GM12878 (cell line): Measurements from ENCODE around the gene LILRB4. TPM values are rescaled to one million over a fixed set of nuclear protein-coding genes. Genes with fewer than 3 reads are reported as not detected.
A peak's percentile ranks its signal among the peaks of the same experiment; 100 is the strongest.

Experiments used
- ATAC-seq: fragments of 200-7000 bp; cut with Tn5 transposase; 3 replicates; pipeline ENCODE4 v1.9.1; 2020; ENCODE audit warnings: mild to moderate bottlenecking, moderate library complexity
- BruUV-seq: library from RNA; stranded (reverse); fragments of 400-500 nt; replicated peaks from 2 replicates; lab custom pipeline; 2021; lab: Mats Ljungman, UMichigan
- CTCF ChIA-PET: fragments of 300-600 bp; sonication (Branson Sonifier 250); formaldehyde crosslinking; extraction: SDS; loops from one replicate; lab custom pipeline; 2021; ENCODE audit warnings: inconsistent platforms; lab: Yijun Ruan, JAX
- POLR2A ChIA-PET: fragments of 350-600 bp; formaldehyde crosslinking; extraction: SDS; loops from one replicate; lab custom pipeline; 2021; ENCODE audit warnings: inconsistent platforms; lab: Charles Lee
- RAD21 ChIA-PET: fragments of 300-600 bp; sonication (Branson Sonifier 250); formaldehyde crosslinking; loops from one replicate; lab custom pipeline; 2023; ENCODE audit warnings: antibody characterized with exemption; ENCODE audit not compliant: unreplicated experiment; lab: Charles Lee
- SMC1A ChIA-PET: fragments of 300-600 bp; sonication (Branson Sonifier 250); formaldehyde crosslinking; loops from one replicate; lab custom pipeline; 2023; ENCODE audit not compliant: unreplicated experiment, uncharacterized antibody; lab: Charles Lee
- DNase-seq: peaks from one replicate; pipeline ENCODE4 v3.0.0-alpha.2; 2011; ENCODE audit warnings: low read depth, low spot score
- FAIRE-seq: peaks from 3 replicates; lab custom pipeline; 2011; peaks lifted over from hg19 to GRCh38; lab: Jason Lieb, UNC
- H2AFZ ChIP-seq: 2 replicates; pipeline ENCODE4 v1.6.0; 2011; ENCODE audit warnings: low read depth, low read length, control low read depth; ENCODE audit not compliant: control insufficient read depth
- H3K27ac ChIP-seq: 2 replicates; pipeline ENCODE4 v1.5.1; 2011; ENCODE audit warnings: control low read depth; ENCODE audit not compliant: control insufficient read depth, insufficient read depth
- H3K27me3 ChIP-seq, 2 experiments: replicated peaks in 1 of 2; 2 replicates each; pipeline versions ENCODE4 v1.6.0 to v1.6.1; 2011; ENCODE audit warnings: low read length in 1 of 2; ENCODE audit not compliant: control insufficient read depth in 2 of 2, insufficient read depth in 2 of 2
- H3K36me3 ChIP-seq, 2 experiments: 2 replicates each; pipeline ENCODE4 v1.5.1; 2011; ENCODE audit warnings: low read length in 1 of 2; ENCODE audit not compliant: control insufficient read depth in 2 of 2, insufficient read depth in 2 of 2
- H3K4me1 ChIP-seq: 2 replicates; pipeline ENCODE4 v1.6.1; 2011; ENCODE audit warnings: mild to moderate bottlenecking, low read length, moderate library complexity, mixed read lengths; ENCODE audit not compliant: control insufficient read depth, insufficient read depth
- H3K4me2 ChIP-seq: 2 replicates; pipeline ENCODE4 v1.6.0; 2011; ENCODE audit warnings: control low read depth; ENCODE audit not compliant: control insufficient read depth, insufficient read depth
- H3K4me3 ChIP-seq: fragments of 200-600 bp; sonication (generic); 2 replicates; pipeline ENCODE4 v1.5.1; 2016
- H3K79me2 ChIP-seq: 2 replicates; pipeline ENCODE4 v1.6.0; 2011; ENCODE audit warnings: low read length; ENCODE audit not compliant: control insufficient read depth, insufficient read depth
- H3K9ac ChIP-seq: 2 replicates; pipeline ENCODE4 v1.8.0; 2011; ENCODE audit warnings: low read length, control low read depth, mixed read lengths; ENCODE audit not compliant: control insufficient read depth, insufficient read depth
- H3K9me3 ChIP-seq: replicated peaks from 3 replicates; pipeline ENCODE4 v1.5.1; 2011; ENCODE audit warnings: mild to moderate bottlenecking, low read length; ENCODE audit not compliant: control insufficient read depth, insufficient read depth
- H4K20me1 ChIP-seq: 2 replicates; pipeline ENCODE4 v1.6.0; 2011; ENCODE audit not compliant: control insufficient read depth, insufficient read depth
- ATF3 ChIP-seq: IDR thresholded peaks from 2 replicates; pipeline ENCODE4 v1.6.1; 2011; ENCODE audit warnings: low read depth, mild to moderate bottlenecking, low read length, moderate library complexity, borderline replicate concordance; ENCODE audit errors: extremely low read depth
- BHLHE40 ChIP-seq, 2 experiments: fragments of 450-650 bp in 1 of 2; IDR thresholded peaks; 2 replicates each; pipeline ENCODE4 v1.6.1; 2011 to 2017; ENCODE audit warnings: low read depth in 2 of 2, borderline replicate concordance in 1 of 2, improper control_type of control experiment in 1 of 2, low read length in 1 of 2, mild to moderate bottlenecking in 1 of 2
- BMI1 ChIP-seq: fragments of 450-650 bp; IDR thresholded peaks from 2 replicates; pipeline ENCODE4 v1.6.1; 2016; ENCODE audit warnings: mild to moderate bottlenecking, moderate library complexity, borderline replicate concordance
- BRCA1 ChIP-seq: IDR thresholded peaks from 2 replicates; pipeline ENCODE4 v1.6.1; 2011; ENCODE audit warnings: low read depth, low read length, improper control_type of control experiment
- CBFB ChIP-seq: IDR thresholded peaks from 2 replicates; pipeline ENCODE4 v1.6.1; 2016; ENCODE audit warnings: antibody characterized with exemption, low read depth
- CUX1 ChIP-seq: IDR thresholded peaks from 2 replicates; pipeline ENCODE4 v1.6.1; 2012; ENCODE audit warnings: improper control_type of control experiment, low read depth, low read length; ENCODE audit not compliant: insufficient replicate concordance
- MLLT1 ChIP-seq: fragments of 450-650 bp; IDR thresholded peaks from 2 replicates; pipeline ENCODE4 v1.6.1; 2016; ENCODE audit warnings: mild to moderate bottlenecking
- NR2C2 ChIP-seq: IDR thresholded peaks from 2 replicates; pipeline ENCODE4 v1.6.1; 2011; ENCODE audit warnings: borderline replicate concordance, low read depth; ENCODE audit not compliant: control insufficient read depth, insufficient read length
- SP1 ChIP-seq: IDR thresholded peaks from one replicate; pipeline ENCODE4 v1.6.1; 2011; ENCODE audit warnings: low read depth, low read length
- TAF1 ChIP-seq: IDR thresholded peaks from 2 replicates; pipeline ENCODE4 v1.6.1; 2011; ENCODE audit warnings: mild to moderate bottlenecking, low read depth, low read length, borderline replicate concordance
- ZNF24 ChIP-seq: fragments of 450-650 bp; IDR thresholded peaks from 2 replicates; pipeline ENCODE4 v1.6.1; 2017; ENCODE audit warnings: antibody characterized with exemption, mild to moderate bottlenecking
- ZNF274 ChIP-seq: IDR thresholded peaks from one replicate; pipeline ENCODE4 v1.8.0; 2011; ENCODE audit not compliant: insufficient read length, insufficient read depth
- WGBS: methylation state at CpG from one replicate; pipeline ENCODE4 v1.1.6; 2016; ENCODE audit warnings: low lambda C conversion rate; ENCODE audit not compliant: insufficient replicate concordance, insufficient coverage; ENCODE audit errors: missing lambda C conversion rate; 5-methylcytosine and 5-hydroxymethylcytosine counted together
- in situ Hi-C: fragments of 300-500 bp; cut with MboI; formaldehyde crosslinking; loops from 9 replicates; pipeline ENCODE4 v1.14.3; 2018; ENCODE audit warnings: mixed read lengths
- intact Hi-C: fragments of 100-400 bp; cut with micrococcal nuclease; formaldehyde crosslinking; loops from one replicate; pipeline ENCODE4 v1.14.2; 2022; ENCODE audit not compliant: unreplicated experiment
- polyA plus RNA-seq, 11 experiments: library from polyadenylated mRNA; depleted of rRNA in 4 of 11; unstranded in 6 of 11; stranded (reverse) in 5 of 11; fragments of >200 nt; fragmentation: Nextera tagmentation in 4 of 11; fragmentation: Illumina TruSeq in 1 of 11; extraction: Ambion mirVana in 4 of 11; extraction: Trizol in 1 of 11; gene quantifications; 1 replicate in 1 of 11; 2 replicates in 10 of 11; pipeline versions ENCODE4 v1.2.1 to v1.2.3, GENCODE V29; 2011 to 2016; ENCODE audit warnings: inconsistent platforms in 2 of 11, missing spikeins in 2 of 11, low read depth in 1 of 11
- total RNA-seq, 4 experiments: library from RNA; depleted of rRNA in 3 of 4; stranded (reverse); fragments of >200 nt in 3 of 4; fragmentation: Illumina TruSeq in 1 of 4; extraction: Trizol in 1 of 4; gene quantifications; 2 replicates each; pipeline versions ENCODE4 v1.2.1 to v1.2.3, GENCODE V29; 2013 to 2021

The LILRB4 gene
- total and polyA plus RNA-seq, 10 of the 15 experiments (the other 5 are each of a cell fraction or from before 2014, with no cell fraction given), result 2.0 to 39.8 (median 16.0) TPM

- TF ChIP-seq CUX1, result no peak
- TF ChIP-seq BMI1, result no peak
Measured at GRCh38 chr19:54653181-54653809, 9.5 kb upstream of the LILRB4 start (continued).

- no peak overlapping the region for H3K4me3 ChIP-seq
- no peaks in the 10 kb centered on the region for H3K36me3 ChIP-seq
- intact Hi-C loops (no loop called here), in situ Hi-C loops (loop anchor here (5.0 kb wide), 1 partner anchor 177 kb away; no protein-coding TSS in a partner anchor)
- H3K27me3 ChIP-seq, result no peaks in the 10 kb centered on the region
- no peaks in the 10 kb centered on the region for H4K20me1 ChIP-seq
- peak; percentile 89 for ATAC-seq
- H3K27ac ChIP-seq, result no peak overlapping the region; the same call in 1 of the 2 replicates
- no TSS peak for BruUV-seq
- H2AFZ ChIP-seq, result no peak overlapping the region; the same call in 1 of the 2 replicates
- H3K9me3 ChIP-seq, result no peaks in the 10 kb centered on the region; the same call in 2 of the 3 replicates
- ChIA-PET POLR2A (interaction anchor here (0.9 to 3.3 kb wide), 4 partner anchors 9 to 25 kb away, joined by 3 to 27 read pairs (median 4); no protein-coding TSS in a partner anchor), SMC1A (interaction anchor here (0.9 to 8.0 kb wide), 11 partner anchors 8 to 226 kb away, joined by 3 to 268 read pairs (median 10); partner anchors contain the start of gene LILRB4), CTCF (interaction anchor here (0.5 to 20.7 kb wide), 15 partner anchors 9 to 730 kb away, joined by 3 to 842 read pairs (median 6); partner anchors contain the start of genes CDC42EP5, LILRB4 and TMEM238), RAD21 (interaction anchor here (0.8 to 7.8 kb wide), 10 partner anchors 8 to 175 kb away, joined by 3 to 189 read pairs (median 4); partner anchors contain the start of gene LILRB4)
- WGBS, result 56% methylated on average over 14 of the region's 14 CpGs
- DNase-seq, result no peak
- FAIRE-seq, result peak; percentile 64
- H3K79me2 ChIP-seq, result no peaks in the 10 kb centered on the region
- H3K4me2 ChIP-seq, result no peak overlapping the region
- peaks cover 5% of the 10 kb centered on the region for H3K4me1 ChIP-seq
- H3K9ac ChIP-seq, result no peak overlapping the region
- TF ChIP-seq NR2C2 (no peak), ZNF274 (no peak), CBFB (no peak), ZNF24 (no peak), TAF1 (no peak), SP1 (no peak), MLLT1 (peak; percentile 98), BRCA1 (no peak), ATF3 (no peak), BHLHE40 (IDR thresholded peaks at IDR 0.05; ENCODE audit: borderline replicate concordance in 1 of 2, low read depth in 2 of 2, low read length in 1 of 2) (no peak)
Measured at GRCh38 chr19:54654447-54655321, 8.1 kb upstream of the LILRB4 start.
